Transverse colon (tissue), 4 donors: ENCODE results near the gene C2CD2L.

Source experiments
- CTCF ChIP-seq, 5 experiments: fragments of 200-600 bp in 3 of 5; fragments of 450-650 bp in 2 of 5; sonication (generic) in 3 of 5; IDR thresholded peaks; 1 replicate in 2 of 5; 2 replicates in 3 of 5; pipeline ENCODE4 v1.5.1; 2016 to 2017; ENCODE audit warnings: antibody characterized with exemption in 5 of 5, inconsistent platforms in 3 of 5, mild to moderate bottlenecking in 2 of 5, moderate library complexity in 1 of 5
- EP300 ChIP-seq: sonication (generic); formaldehyde crosslinking; IDR thresholded peaks from one replicate; pipeline ENCODE4 v1.6.1; 2017; ENCODE audit warnings: antibody characterized with exemption, low read depth
- POLR2A ChIP-seq: fragments of 450-650 bp; IDR thresholded peaks from one replicate; pipeline ENCODE4 v1.6.1; 2016; ENCODE audit warnings: antibody characterized with exemption, mild to moderate bottlenecking, moderate library complexity
- POLR2AphosphoS5 ChIP-seq, 3 donors: sonication (generic); formaldehyde crosslinking; IDR thresholded peaks; one replicate each; pipeline ENCODE4 v1.6.1; 2016; ENCODE audit warnings: antibody characterized with exemption in 3 of 3

GRCh38 chr11:119160151-119160550 lies 53.0 kb downstream of the C2CD2L start:
- TF ChIP-seq CTCF (IDR thresholded peaks at IDR 0.05), result no peak
- no peak for TF ChIP-seq POLR2A
- no peak for TF ChIP-seq POLR2AphosphoS5 (IDR thresholded peaks at IDR 0.05)
- TF ChIP-seq EP300, result no peak
